ENCODE results near the gene NEK5.
A peak's percentile ranks its signal among the peaks of the same experiment; 100 is the strongest.
"Not testable (repeated sequence)": the region's sequence is repeated elsewhere in the genome, so short reads cannot be mapped to it uniquely, and the experiment has no call there.

The NEK5 gene

DNA sequence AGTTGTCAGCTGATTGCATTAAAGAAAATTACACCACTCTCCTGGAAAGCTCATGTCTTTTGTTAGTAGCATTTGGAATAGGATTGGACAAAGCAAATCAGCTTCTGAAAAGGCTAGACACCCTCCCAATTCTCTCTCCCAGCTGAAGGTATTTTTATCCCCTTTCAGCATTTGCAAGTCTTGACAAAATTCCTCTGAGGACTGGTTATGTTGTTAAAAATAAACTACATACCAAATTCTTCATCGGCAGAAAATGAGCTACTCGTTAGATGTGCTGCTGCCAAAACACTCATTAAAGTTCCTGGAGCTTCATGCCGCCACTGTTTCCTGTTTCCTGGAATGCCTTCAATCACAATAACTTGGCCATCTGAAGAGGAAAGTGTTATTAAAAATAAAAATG is 67.3 kb downstream of the NEK5 start:
- Histone ChIP-seq H3K27me3 (replicated peaks; ENCODE audit: control insufficient read depth, insufficient read depth, low read length) (no peaks in the 10 kb centered on the region), H3K9ac (ENCODE audit: low read length) (no peak overlapping the region), H3K4me3 (ENCODE audit: low read length) (no peak overlapping the region), H3K4me1 (ENCODE audit: control insufficient read depth, insufficient read depth, low read length) (no peaks in the 10 kb centered on the region), H3K36me3 (ENCODE audit: control insufficient read depth, insufficient read depth, low read length, severe bottlenecking) (no peaks in the 10 kb centered on the region), H3K9me3 (ENCODE audit: control insufficient read depth, low read length) (peaks cover 15% of the 10 kb centered on the region)
- peak; percentile 12 for DNase-seq (ENCODE audit: low read depth)

- H3K9me3 ChIP-seq (ENCODE audit: control insufficient read depth, low read length) = peaks cover 11% of the 10 kb centered on the region
- not testable (repeated sequence) for H3K27me3 ChIP-seq (replicated peaks; ENCODE audit: control insufficient read depth, insufficient read depth, low read length); H3K4me3 ChIP-seq (ENCODE audit: low read length); H3K36me3 ChIP-seq (ENCODE audit: control insufficient read depth, insufficient read depth, low read length, severe bottlenecking); DNase-seq (ENCODE audit: low read depth); H3K9ac ChIP-seq (ENCODE audit: low read length); H3K4me1 ChIP-seq (ENCODE audit: control insufficient read depth, insufficient read depth, low read length)
These were observed 67.8 kb downstream of the NEK5 start for GRCh38 chr13:52061064-52061463.

DNA sequence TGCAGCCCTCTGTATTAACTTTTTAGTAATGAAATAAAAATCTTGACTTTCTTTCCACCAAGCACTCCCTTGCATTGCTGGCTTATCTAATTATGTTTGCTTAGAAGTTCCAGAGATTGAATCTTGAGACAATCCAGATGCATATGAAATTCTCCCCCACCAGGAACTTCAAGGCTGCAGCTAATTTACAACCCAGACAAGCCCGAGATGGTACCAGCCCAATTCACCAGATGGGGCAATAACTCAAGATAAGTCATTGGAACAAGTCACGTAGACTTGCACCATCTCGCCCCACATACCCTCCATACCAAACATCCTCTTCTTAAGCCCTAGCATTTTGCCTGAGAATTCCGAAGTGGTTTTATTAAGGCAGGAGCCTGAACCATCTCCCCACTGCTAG is 75.4 kb downstream of the NEK5 start:
- no peaks in the 10 kb centered on the region for H3K36me3 ChIP-seq (ENCODE audit: control insufficient read depth, insufficient read depth, low read length, severe bottlenecking)
- H3K4me1 ChIP-seq (ENCODE audit: control insufficient read depth, insufficient read depth, low read length) = no peaks in the 10 kb centered on the region
- H3K4me3 ChIP-seq (ENCODE audit: low read length) = no peak overlapping the region
- no peaks in the 10 kb centered on the region for H3K9me3 ChIP-seq (ENCODE audit: control insufficient read depth, low read length)
- H3K9ac ChIP-seq (ENCODE audit: low read length) = no peak overlapping the region
- DNase-seq (ENCODE audit: low read depth) = peak; percentile 58
- H3K27me3 ChIP-seq (replicated peaks; ENCODE audit: control insufficient read depth, insufficient read depth, low read length) = peaks cover 4% of the 10 kb centered on the region

- H3K36me3 ChIP-seq (ENCODE audit: control insufficient read depth, insufficient read depth, low read length, severe bottlenecking) = no peaks in the 10 kb centered on the region
- no peaks in the 10 kb centered on the region for H3K4me1 ChIP-seq (ENCODE audit: control insufficient read depth, insufficient read depth, low read length)
- H3K9me3 ChIP-seq (ENCODE audit: control insufficient read depth, low read length) = no peaks in the 10 kb centered on the region
- no peak overlapping the region for H3K4me3 ChIP-seq (ENCODE audit: low read length)
- peaks cover 4% of the 10 kb centered on the region for H3K27me3 ChIP-seq (replicated peaks; ENCODE audit: control insufficient read depth, insufficient read depth, low read length)
- DNase-seq (ENCODE audit: low read depth) = no peak
- H3K9ac ChIP-seq (ENCODE audit: low read length) = no peak overlapping the region
These were observed 77.5 kb downstream of the NEK5 start for GRCh38 chr13:52051400-52051799.

DNA sequence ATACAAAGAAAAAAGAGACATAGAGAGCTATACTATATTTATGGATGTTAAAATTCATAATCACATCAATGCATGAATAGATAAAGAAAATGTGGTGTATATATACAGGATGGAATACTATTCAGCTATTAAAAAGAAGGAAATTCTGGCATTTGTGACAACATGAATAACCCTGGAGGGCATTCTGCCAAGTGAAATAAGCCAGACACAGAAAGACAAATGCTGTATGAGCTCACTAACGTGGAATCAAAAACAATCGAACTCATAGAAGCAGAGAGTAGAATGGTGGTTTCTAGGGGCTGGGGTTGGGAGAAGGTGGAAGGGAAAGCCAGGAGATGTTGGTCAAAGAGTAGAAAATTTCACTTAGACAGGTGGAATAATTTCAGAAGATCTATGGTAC is 80.4 kb downstream of the NEK5 start:
- no peaks in the 10 kb centered on the region for H3K9me3 ChIP-seq (ENCODE audit: control insufficient read depth, low read length)
- H3K4me1 ChIP-seq (ENCODE audit: control insufficient read depth, insufficient read depth, low read length) = no peaks in the 10 kb centered on the region
- no peak overlapping the region for H3K9ac ChIP-seq (ENCODE audit: low read length)
- H3K36me3 ChIP-seq (ENCODE audit: control insufficient read depth, insufficient read depth, low read length, severe bottlenecking) = no peaks in the 10 kb centered on the region
- peaks cover 4% of the 10 kb centered on the region for H3K27me3 ChIP-seq (replicated peaks; ENCODE audit: control insufficient read depth, insufficient read depth, low read length)
- no peak overlapping the region for H3K4me3 ChIP-seq (ENCODE audit: low read length)
- no peak for DNase-seq (ENCODE audit: low read depth)

GRCh38 chr13:52047463-52047862 is 81.4 kb downstream of the NEK5 start:
- H3K9ac ChIP-seq (ENCODE audit: low read length) = no peak overlapping the region
- DNase-seq (ENCODE audit: low read depth) = no peak
- H3K4me3 ChIP-seq (ENCODE audit: low read length) = no peak overlapping the region

DNA sequence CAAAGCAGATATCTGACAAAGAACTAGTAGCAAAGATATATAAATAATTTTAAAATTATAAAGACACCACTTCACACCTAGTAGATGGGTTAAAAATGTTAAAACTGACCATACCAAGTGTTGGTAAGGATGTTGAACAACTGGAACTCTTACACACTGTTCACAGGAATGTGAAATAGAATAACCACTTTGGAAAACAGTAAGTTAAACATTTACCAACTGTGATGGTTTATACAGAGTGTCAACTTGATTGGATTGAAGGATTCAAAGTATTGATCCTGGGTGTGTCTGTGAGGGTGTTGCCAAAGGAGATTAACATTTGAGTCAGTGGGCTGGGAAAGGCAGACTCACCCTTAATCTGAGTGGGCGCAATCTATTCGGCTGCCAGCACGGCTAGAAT is 85.2 kb downstream of the NEK5 start:
- H3K9ac ChIP-seq (ENCODE audit: low read length) = no peak overlapping the region
- H3K4me1 ChIP-seq (ENCODE audit: control insufficient read depth, insufficient read depth, low read length) = no peaks in the 10 kb centered on the region
- no peaks in the 10 kb centered on the region for H3K9me3 ChIP-seq (ENCODE audit: control insufficient read depth, low read length)
- no peaks in the 10 kb centered on the region for H3K27me3 ChIP-seq (replicated peaks; ENCODE audit: control insufficient read depth, insufficient read depth, low read length)
- no peaks in the 10 kb centered on the region for H3K36me3 ChIP-seq (ENCODE audit: control insufficient read depth, insufficient read depth, low read length, severe bottlenecking)
- no peak for DNase-seq (ENCODE audit: low read depth)
- H3K4me3 ChIP-seq (ENCODE audit: low read length) = no peak overlapping the region

More at GRCh38 chr13:52047463-52047862, 81.4 kb downstream of the NEK5 start:
- Histone ChIP-seq H3K4me1 (ENCODE audit: control insufficient read depth, insufficient read depth, low read length) (no peaks in the 10 kb centered on the region), H3K9me3 (ENCODE audit: control insufficient read depth, low read length) (no peaks in the 10 kb centered on the region), H3K27me3 (replicated peaks; ENCODE audit: control insufficient read depth, insufficient read depth, low read length) (peaks cover 4% of the 10 kb centered on the region), H3K36me3 (ENCODE audit: control insufficient read depth, insufficient read depth, low read length, severe bottlenecking) (no peaks in the 10 kb centered on the region)

DNA sequence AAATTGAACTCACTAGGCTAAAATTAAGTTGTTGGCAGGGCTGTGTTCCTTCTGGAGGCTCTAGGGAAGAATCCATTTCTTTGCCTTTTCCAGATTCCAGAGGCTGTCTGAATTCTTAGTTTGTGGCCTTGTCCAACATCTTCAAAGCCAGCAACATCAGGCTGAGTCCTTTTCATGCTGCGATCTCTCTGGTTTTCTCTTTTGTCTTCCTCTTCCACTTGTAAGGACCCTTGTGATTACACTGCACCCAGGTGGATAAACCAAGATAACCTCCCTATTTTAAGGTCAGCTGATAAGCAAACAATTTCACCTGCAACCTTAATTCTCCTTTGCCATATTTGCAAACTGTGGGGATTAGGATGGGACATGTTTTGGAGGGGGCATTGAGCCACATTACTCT is 92.8 kb downstream of the NEK5 start:
- Histone ChIP-seq H3K4me1 (ENCODE audit: control insufficient read depth, insufficient read depth, low read length) (no peaks in the 10 kb centered on the region), H3K27me3 (replicated peaks; ENCODE audit: control insufficient read depth, insufficient read depth, low read length) (no peaks in the 10 kb centered on the region), H3K9me3 (ENCODE audit: control insufficient read depth, low read length) (no peaks in the 10 kb centered on the region), H3K4me3 (ENCODE audit: low read length) (no peak overlapping the region), H3K9ac (ENCODE audit: low read length) (no peak overlapping the region), H3K36me3 (ENCODE audit: control insufficient read depth, insufficient read depth, low read length, severe bottlenecking) (no peaks in the 10 kb centered on the region)
- no peak for DNase-seq (ENCODE audit: low read depth)

DNA sequence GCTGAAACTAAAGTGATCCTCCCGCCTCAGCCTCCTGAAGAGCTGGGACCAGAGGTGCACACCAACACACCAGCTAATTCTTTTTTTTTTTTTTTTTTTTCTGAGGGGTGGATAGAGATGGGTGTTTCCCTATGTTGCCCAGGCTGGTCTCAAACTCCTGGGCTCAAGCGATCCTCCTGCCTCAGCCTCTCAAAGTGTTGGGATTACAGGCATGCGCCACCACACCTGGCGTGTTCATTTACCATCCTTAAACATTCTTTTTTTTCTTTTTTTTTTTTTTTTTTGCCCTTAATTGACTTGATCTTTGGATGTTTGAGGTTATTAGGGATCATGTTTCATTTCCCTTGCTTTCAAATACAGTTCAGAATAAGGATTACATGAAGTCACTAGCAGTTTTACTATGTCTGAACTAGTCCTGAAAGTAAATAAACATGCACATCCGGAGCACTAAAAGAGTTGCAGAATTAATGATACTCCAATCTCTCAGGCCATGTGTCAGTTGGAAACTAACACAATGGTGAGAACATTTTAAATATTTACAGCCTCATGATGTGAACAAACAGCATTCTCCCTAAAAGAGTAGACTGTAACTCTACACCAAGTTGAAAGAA is 94.2 kb downstream of the NEK5 start:
- H3K4me3 ChIP-seq (ENCODE audit: low read length) = no peak overlapping the region
- H3K4me1 ChIP-seq (ENCODE audit: control insufficient read depth, insufficient read depth, low read length) = no peaks in the 10 kb centered on the region
- no peak for DNase-seq (ENCODE audit: low read depth)
- H3K36me3 ChIP-seq (ENCODE audit: control insufficient read depth, insufficient read depth, low read length, severe bottlenecking) = no peaks in the 10 kb centered on the region
- no peaks in the 10 kb centered on the region for H3K9me3 ChIP-seq (ENCODE audit: control insufficient read depth, low read length)
- H3K9ac ChIP-seq (ENCODE audit: low read length) = no peak overlapping the region
- H3K27me3 ChIP-seq (replicated peaks; ENCODE audit: control insufficient read depth, insufficient read depth, low read length) = no peaks in the 10 kb centered on the region

- DNase-seq (ENCODE audit: low read depth) = no peak
- H3K27me3 ChIP-seq (replicated peaks; ENCODE audit: control insufficient read depth, insufficient read depth, low read length) = no peaks in the 10 kb centered on the region
- H3K4me3 ChIP-seq (ENCODE audit: low read length) = no peak overlapping the region
- H3K9me3 ChIP-seq (ENCODE audit: control insufficient read depth, low read length) = no peaks in the 10 kb centered on the region
- peaks cover 13% of the 10 kb centered on the region for H3K36me3 ChIP-seq (ENCODE audit: control insufficient read depth, insufficient read depth, low read length, severe bottlenecking)
- H3K4me1 ChIP-seq (ENCODE audit: control insufficient read depth, insufficient read depth, low read length) = no peaks in the 10 kb centered on the region
- no peak overlapping the region for H3K9ac ChIP-seq (ENCODE audit: low read length)
These were observed 95.8 kb downstream of the NEK5 start for GRCh38 chr13:52033039-52033438.

DNA sequence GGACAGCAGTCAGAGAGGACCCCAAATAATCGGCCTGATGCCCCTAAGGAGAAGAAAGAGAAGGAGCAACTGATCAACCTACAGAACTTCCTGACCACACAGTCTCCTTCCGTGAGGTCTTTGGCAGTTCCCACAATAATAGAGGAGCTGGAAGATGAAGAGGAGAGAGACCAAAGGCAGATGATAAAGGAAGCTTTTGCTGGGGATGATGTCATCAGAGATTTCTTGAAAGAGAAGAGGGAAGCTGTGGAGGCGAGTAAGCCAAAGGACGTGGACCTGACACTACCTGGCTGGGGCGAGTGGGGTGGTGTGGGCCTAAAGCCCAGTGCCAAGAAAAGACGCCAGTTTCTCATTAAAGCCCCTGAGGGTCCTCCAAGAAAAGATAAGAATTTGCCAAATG is 98.5 kb downstream of the NEK5 start:
- not testable (repeated sequence) for H3K9ac ChIP-seq (ENCODE audit: low read length); H3K27me3 ChIP-seq (replicated peaks; ENCODE audit: control insufficient read depth, insufficient read depth, low read length); H3K9me3 ChIP-seq (ENCODE audit: control insufficient read depth, low read length); DNase-seq (ENCODE audit: low read depth); H3K4me3 ChIP-seq (ENCODE audit: low read length); H3K4me1 ChIP-seq (ENCODE audit: control insufficient read depth, insufficient read depth, low read length)
- peaks cover 16% of the 10 kb centered on the region for H3K36me3 ChIP-seq (ENCODE audit: control insufficient read depth, insufficient read depth, low read length, severe bottlenecking)

DNA sequence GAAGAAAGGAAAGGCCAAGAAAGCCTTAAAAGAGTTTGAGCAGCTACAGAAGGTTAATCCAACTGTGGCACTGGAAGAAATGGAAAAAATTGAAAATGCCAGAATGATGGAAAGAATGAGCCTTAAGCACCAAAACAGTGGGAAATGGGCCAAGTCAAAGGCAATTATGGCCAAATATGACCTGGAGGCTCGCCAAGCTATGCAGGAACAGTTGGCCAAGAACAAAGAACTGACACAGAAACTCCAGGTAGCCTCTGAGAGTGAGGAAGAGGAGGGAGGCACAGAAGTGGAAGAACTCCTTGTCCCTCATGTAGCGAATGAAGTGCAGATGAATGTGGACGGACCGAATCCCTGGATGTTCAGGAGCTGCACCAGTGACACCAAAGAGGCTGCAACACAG is 99.3 kb downstream of the NEK5 start:
- no peaks in the 10 kb centered on the region for H3K9me3 ChIP-seq (ENCODE audit: control insufficient read depth, low read length)
- DNase-seq (ENCODE audit: low read depth) = no peak
- H3K4me1 ChIP-seq (ENCODE audit: control insufficient read depth, insufficient read depth, low read length) = peaks cover 9% of the 10 kb centered on the region
- H3K27me3 ChIP-seq (replicated peaks; ENCODE audit: control insufficient read depth, insufficient read depth, low read length) = no peaks in the 10 kb centered on the region
- no peak overlapping the region for H3K9ac ChIP-seq (ENCODE audit: low read length)
- H3K4me3 ChIP-seq (ENCODE audit: low read length) = no peak overlapping the region
- H3K36me3 ChIP-seq (ENCODE audit: control insufficient read depth, insufficient read depth, low read length, severe bottlenecking) = peaks cover 22% of the 10 kb centered on the region
